Caco-2 (cell line): ENCODE results near the gene SEC24C. TPM values are rescaled to one million over a fixed set of nuclear protein-coding genes. Genes with fewer than 3 reads are reported as not detected.

ENCODE experiments used
- BruUV-seq: library from RNA; stranded (reverse); fragments of 400-500 nt; replicated peaks from 2 replicates; lab custom pipeline; 2021; lab: Mats Ljungman, UMichigan
- CTCF ChIA-PET: fragments of 300-600 bp; sonication (Branson Sonifier 250); formaldehyde crosslinking; loops from one replicate; lab custom pipeline; 2022; ENCODE audit warnings: antibody characterized with exemption; lab: Charles Lee
- POLR2A ChIA-PET: fragments of 300-600 bp; sonication (Branson Sonifier 250); formaldehyde crosslinking; loops from one replicate; lab custom pipeline; 2022; ENCODE audit warnings: antibody characterized with exemption; lab: Charles Lee
- DNase-seq, 2 experiments: peaks; one replicate each; pipeline versions ENCODE4 v3.0.0 to v3.0.0-alpha.2; 2020 to 2022
- H3K27me3 ChIP-seq: replicated peaks from 2 replicates; pipeline ENCODE4 v1.6.0; 2011; ENCODE audit warnings: low read length; ENCODE audit not compliant: control insufficient read depth, insufficient read depth
- H3K36me3 ChIP-seq: 2 replicates; pipeline ENCODE4 v1.5.1; 2011; ENCODE audit warnings: low read length; ENCODE audit not compliant: control insufficient read depth, insufficient read depth
- H3K4me1 ChIP-seq: fragments of 250-450 bp; sonication (Bioruptor Pico); 2 replicates; pipeline ENCODE4 v1.5.1; 2020; ENCODE audit warnings: mild to moderate bottlenecking
- H3K4me3 ChIP-seq: 2 replicates; pipeline ENCODE4 v1.5.1; 2011; ENCODE audit warnings: low read depth, mild to moderate bottlenecking, control low read depth, low read length
- H3K9me3 ChIP-seq: fragments of 250-450 bp; sonication (Bioruptor Pico); 2 replicates; pipeline ENCODE4 v1.5.1; 2020; ENCODE audit warnings: mild to moderate bottlenecking, moderate library complexity
- H3K27ac Mint-ChIP-seq: one replicate; pipeline ENCODE4 v1.8.0; 2022; ENCODE audit warnings: mixed read lengths; ENCODE audit not compliant: unreplicated experiment
- H3K27me3 Mint-ChIP-seq: one replicate; pipeline ENCODE4 v1.8.0; 2022; ENCODE audit warnings: mixed read lengths; ENCODE audit not compliant: insufficient read depth, unreplicated experiment
- H3K36me3 Mint-ChIP-seq: one replicate; pipeline ENCODE4 v1.8.0; 2022; ENCODE audit warnings: mild to moderate bottlenecking, mixed read lengths; ENCODE audit not compliant: insufficient read depth, unreplicated experiment
- H3K4me1 Mint-ChIP-seq: one replicate; pipeline ENCODE4 v1.8.0; 2022; ENCODE audit warnings: low read depth, mixed read lengths; ENCODE audit not compliant: unreplicated experiment
- H3K4me3 Mint-ChIP-seq: one replicate; pipeline ENCODE4 v1.8.0; 2022; ENCODE audit warnings: mild to moderate bottlenecking, moderate library complexity, mixed read lengths; ENCODE audit not compliant: unreplicated experiment
- H3K9me3 Mint-ChIP-seq: one replicate; pipeline ENCODE4 v1.8.0; 2022; ENCODE audit warnings: mixed read lengths; ENCODE audit not compliant: unreplicated experiment
- CTCF ChIP-seq, 2 experiments: fragments of 200-600 bp in 1 of 2; IDR thresholded peaks; 1 replicate in 1 of 2; 2 replicates in 1 of 2; pipeline versions ENCODE4 v1.5.1 to v1.8.0; 2011 to 2022; ENCODE audit warnings: antibody characterized with exemption in 1 of 2, control low read depth in 1 of 2, inconsistent platforms in 1 of 2, low read depth in 1 of 2, low read length in 1 of 2, mild to moderate bottlenecking in 1 of 2, moderate library complexity in 1 of 2; ENCODE audit not compliant: insufficient read depth in 1 of 2, severe bottlenecking in 1 of 2, unreplicated experiment in 1 of 2
- intact Hi-C: fragments of 100-400 bp; cut with micrococcal nuclease; formaldehyde crosslinking; loops from one replicate; pipeline ENCODE4 v1.10.0; 2022; ENCODE audit not compliant: unreplicated experiment
- total RNA-seq: library from RNA; stranded (reverse); gene quantifications from 2 replicates; pipeline ENCODE4 v1.2.3, GENCODE V29; 2022

SEC24C gene
- total RNA-seq, 1 experiment from 2014 or later: 91.2 TPM

DNA sequence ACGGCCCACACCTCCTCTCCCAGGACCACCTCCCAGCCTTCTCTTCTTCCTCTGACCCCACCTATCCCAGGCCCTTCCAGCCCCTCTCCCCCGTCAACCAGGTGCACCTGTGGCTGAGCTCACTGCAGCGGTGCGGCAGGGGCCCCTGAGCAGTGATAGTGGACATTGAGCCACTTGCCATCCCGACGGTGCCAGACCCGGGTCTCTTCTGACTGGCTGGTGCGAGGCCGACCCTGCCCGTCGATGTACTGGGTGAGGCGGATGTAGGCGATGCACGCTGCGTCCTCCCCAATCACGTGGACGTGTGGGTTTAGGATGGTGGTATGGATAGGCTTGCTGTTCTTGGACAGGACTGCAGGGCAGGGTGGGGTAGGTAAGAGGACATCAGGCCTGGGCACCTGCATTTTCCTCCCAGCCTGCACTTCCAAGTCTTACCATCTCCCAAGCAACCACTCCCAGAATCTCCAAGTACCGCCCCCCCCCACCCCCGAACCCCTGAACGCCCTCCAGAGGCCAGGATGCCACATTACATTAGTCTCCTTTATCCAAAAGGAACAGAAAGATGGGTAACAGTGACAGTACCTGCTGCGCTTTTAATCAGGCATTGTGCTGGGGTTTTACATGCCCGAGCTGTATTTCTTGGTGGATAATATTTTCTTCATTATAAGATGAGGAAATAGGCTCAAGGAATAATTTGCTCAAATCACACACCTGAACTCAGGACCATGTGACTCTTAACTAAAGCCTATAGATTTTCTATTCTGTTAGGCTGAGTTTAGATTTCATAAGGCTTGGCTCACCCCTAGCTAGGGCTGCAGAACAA lies 70.9 kb downstream of the SEC24C start:
- no peaks in the 10 kb centered on the region; the same call in 1 of the 2 replicates for H3K36me3 ChIP-seq
- CTCF ChIA-PET: interaction anchor here (1.3 kb wide), 1 partner anchor 14 kb away, joined by 4 read pairs; no protein-coding TSS in a partner anchor
- no TSS peak for BruUV-seq
- peak; percentile 32 to 37 for TF ChIP-seq CTCF (IDR thresholded peaks at IDR 0.05; ENCODE audit: insufficient read depth in 1 of 2, low read depth in 1 of 2, low read length in 1 of 2, severe bottlenecking in 1 of 2, unreplicated experiment in 1 of 2)
- no peaks in the 10 kb centered on the region for H3K27me3 ChIP-seq
- Mint-ChIP-seq H3K36me3 (peaks cover 71% of the 10 kb centered on the region), H3K9me3 (no peaks in the 10 kb centered on the region), H3K4me3 (no peak overlapping the region), H3K27me3 (no peaks in the 10 kb centered on the region), H3K27ac (no peak overlapping the region), H3K4me1 (no peaks in the 10 kb centered on the region)
- POLR2A ChIA-PET: no interaction called here
- peak in 1 of 2 experiments; percentile 30 for DNase-seq
- no peaks in the 10 kb centered on the region for H3K4me1 ChIP-seq
- intact Hi-C loops: no loop called here
- H3K4me3 ChIP-seq: no peak overlapping the region
- no peaks in the 10 kb centered on the region for H3K9me3 ChIP-seq

- H3K27me3 Mint-ChIP-seq: no peaks in the 10 kb centered on the region
- DNase-seq: no peak
- BruUV-seq: no TSS peak
- Histone ChIP-seq H3K9me3 (no peaks in the 10 kb centered on the region), H3K4me3 (no peak overlapping the region), H3K27me3 (no peaks in the 10 kb centered on the region), H3K36me3 (no peaks in the 10 kb centered on the region; the same call in 1 of the 2 replicates), H3K4me1 (no peaks in the 10 kb centered on the region)
- TF ChIP-seq CTCF (IDR thresholded peaks at IDR 0.05; ENCODE audit: insufficient read depth in 1 of 2, low read depth in 1 of 2, low read length in 1 of 2, severe bottlenecking in 1 of 2, unreplicated experiment in 1 of 2): no peak
- H3K36me3 Mint-ChIP-seq: peaks cover 72% of the 10 kb centered on the region
- POLR2A ChIA-PET: no interaction called here
- no peaks in the 10 kb centered on the region for H3K9me3 Mint-ChIP-seq
- intact Hi-C loops: no loop called here
- no peaks in the 10 kb centered on the region for H3K4me1 Mint-ChIP-seq
- H3K4me3 Mint-ChIP-seq: no peak overlapping the region
- CTCF ChIA-PET: no interaction called here
- no peak overlapping the region for H3K27ac Mint-ChIP-seq
Measured at GRCh38 chr10:73815719-73816030, 71.5 kb downstream of the SEC24C start.

DNA sequence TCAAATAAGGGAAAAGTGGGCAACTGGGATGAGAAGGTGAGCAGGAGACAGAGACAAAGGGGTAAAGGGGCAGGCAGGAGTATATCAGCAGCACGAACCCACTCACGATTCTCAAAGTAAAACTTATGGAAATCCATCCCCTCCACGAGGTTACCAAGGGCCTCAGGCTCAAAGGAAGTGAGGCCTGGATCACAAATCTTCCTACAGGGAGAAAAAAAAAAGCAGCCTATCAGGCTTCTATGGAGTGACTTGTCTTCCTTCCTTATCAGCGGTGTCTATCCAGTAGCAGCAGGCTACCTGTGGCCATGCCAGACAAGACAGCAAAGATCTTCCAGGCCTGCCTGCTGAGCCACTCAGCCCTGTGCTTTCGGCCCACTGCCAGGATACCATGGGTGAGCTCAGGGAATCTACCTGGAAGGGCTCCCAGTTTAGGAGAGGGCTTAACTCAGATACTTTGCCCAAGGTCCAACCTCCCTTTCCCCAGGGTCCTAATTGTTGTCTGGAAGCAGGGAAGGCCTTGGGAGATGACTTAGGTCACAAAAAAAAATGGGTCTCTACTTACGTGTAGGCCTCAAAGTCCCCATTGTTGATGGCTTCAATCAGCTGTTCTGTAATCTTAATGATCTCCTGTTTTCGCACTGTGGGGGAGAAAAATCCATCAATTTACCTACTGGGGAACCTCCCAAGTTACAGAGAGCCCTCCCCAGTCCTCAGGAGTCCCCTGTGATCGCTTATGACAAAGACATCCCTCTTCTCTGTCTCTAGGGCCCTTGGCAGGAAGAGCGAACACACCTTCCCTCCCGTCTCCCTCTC lies 73.0 kb downstream of the SEC24C start:
- no peak overlapping the region for H3K4me3 Mint-ChIP-seq
- H3K36me3 ChIP-seq: peaks cover 2% of the 10 kb centered on the region
- H3K36me3 Mint-ChIP-seq: peaks cover 72% of the 10 kb centered on the region
- no peaks in the 10 kb centered on the region for H3K9me3 Mint-ChIP-seq
- H3K27me3 Mint-ChIP-seq: no peaks in the 10 kb centered on the region
- H3K9me3 ChIP-seq: no peaks in the 10 kb centered on the region
- H3K27ac Mint-ChIP-seq: no peak overlapping the region
- CTCF ChIA-PET: interaction anchor here (0.6 kb wide), 2 partner anchors 60 to 242 kb away, joined by 3 to 5 read pairs; no protein-coding TSS in a partner anchor
- no peak for TF ChIP-seq CTCF (IDR thresholded peaks at IDR 0.05; ENCODE audit: insufficient read depth in 1 of 2, low read depth in 1 of 2, low read length in 1 of 2, severe bottlenecking in 1 of 2, unreplicated experiment in 1 of 2)
- no peaks in the 10 kb centered on the region for H3K4me1 ChIP-seq
- H3K4me1 Mint-ChIP-seq: no peaks in the 10 kb centered on the region
- POLR2A ChIA-PET: no interaction called here
- intact Hi-C loops: no loop called here
- no peak overlapping the region for H3K4me3 ChIP-seq
- H3K27me3 ChIP-seq: no peaks in the 10 kb centered on the region
- no peak for DNase-seq
- no TSS peak for BruUV-seq
